Measurements from ENCODE around the gene LPCAT2. TPM values are rescaled to one million over a fixed set of nuclear protein-coding genes. Genes with fewer than 3 reads are reported as not detected.

The LPCAT2 gene
- total RNA-seq, 1 experiment from 2014 or later, result 10.7 TPM

GRCh38 chr16:55503726-55504550 lies 4.9 kb upstream of the LPCAT2 start:
- Mint-ChIP-seq H3K9me3 (ENCODE audit: unreplicated experiment) (no peaks in the 10 kb centered on the region), H3K4me1 (ENCODE audit: insufficient read depth, unreplicated experiment) (peaks cover 26% of the 10 kb centered on the region), H3K4me3 (ENCODE audit: unreplicated experiment) (no peak overlapping the region), H3K27me3 (ENCODE audit: insufficient read depth, unreplicated experiment) (no peaks in the 10 kb centered on the region), H3K27ac (ENCODE audit: low read depth, unreplicated experiment) (no peak overlapping the region), H3K36me3 (ENCODE audit: insufficient read depth, unreplicated experiment) (no peaks in the 10 kb centered on the region)
- intact Hi-C loops (cut with micrococcal nuclease), result no loop called here
- no peak for TF ChIP-seq CTCF (IDR thresholded peaks at IDR 0.05; ENCODE audit: unreplicated experiment)
- CTCF ChIA-PET, result interaction anchor here (0.5 to 6.4 kb wide), 10 partner anchors 9 to 198 kb away, joined by 3 to 35 read pairs (median 4); no protein-coding TSS in a partner anchor
- no TSS peak for BruUV-seq (replicated peaks)
- no peak for DNase-seq (ENCODE audit: unreplicated experiment)
- POLR2A ChIA-PET, result interaction anchor here (1.0 to 2.1 kb wide), 3 partner anchors 8 to 32 kb away, joined by 3 to 9 read pairs (median 4); no protein-coding TSS in a partner anchor

GRCh38 chr16:55505333-55506015 lies 3.4 kb upstream of the LPCAT2 start:
- BruUV-seq (replicated peaks), result no TSS peak

GRCh38 chr16:55506083-55506482 lies 2.8 kb upstream of the LPCAT2 start:
- POLR2A ChIA-PET, result interaction anchor here (0.7 kb wide), 1 partner anchor 11 kb away, joined by 3 read pairs; no protein-coding TSS in a partner anchor
- no peak for TF ChIP-seq CTCF (IDR thresholded peaks at IDR 0.05; ENCODE audit: unreplicated experiment)
- no peaks in the 10 kb centered on the region for H3K36me3 Mint-ChIP-seq (ENCODE audit: insufficient read depth, unreplicated experiment)
- no peak overlapping the region for H3K27ac Mint-ChIP-seq (ENCODE audit: low read depth, unreplicated experiment)
- no peak overlapping the region for H3K4me3 Mint-ChIP-seq (ENCODE audit: unreplicated experiment)
- H3K4me1 Mint-ChIP-seq (ENCODE audit: insufficient read depth, unreplicated experiment), result peaks cover 22% of the 10 kb centered on the region
- intact Hi-C loops (cut with micrococcal nuclease), result no loop called here
- CTCF ChIA-PET, result interaction anchor here (0.6 to 1.5 kb wide), 3 partner anchors 27 to 198 kb away, joined by 3 to 12 read pairs (median 5); no protein-coding TSS in a partner anchor
- no peak for DNase-seq (ENCODE audit: unreplicated experiment)
- H3K9me3 Mint-ChIP-seq (ENCODE audit: unreplicated experiment), result no peaks in the 10 kb centered on the region
- BruUV-seq (replicated peaks), result no TSS peak
- H3K27me3 Mint-ChIP-seq (ENCODE audit: insufficient read depth, unreplicated experiment), result no peaks in the 10 kb centered on the region

More at GRCh38 chr16:55505333-55506015, 3.4 kb upstream of the LPCAT2 start:
- no peak overlapping the region for H3K4me3 Mint-ChIP-seq (ENCODE audit: unreplicated experiment)
- CTCF ChIA-PET, result interaction anchor here (0.6 to 6.4 kb wide), 4 partner anchors 40 to 851 kb away, joined by 3 to 35 read pairs (median 6); no protein-coding TSS in a partner anchor
- TF ChIP-seq CTCF (IDR thresholded peaks at IDR 0.05; ENCODE audit: unreplicated experiment), result no peak
- no peaks in the 10 kb centered on the region for H3K27me3 Mint-ChIP-seq (ENCODE audit: insufficient read depth, unreplicated experiment)
- no peak overlapping the region for H3K27ac Mint-ChIP-seq (ENCODE audit: low read depth, unreplicated experiment)
- peaks cover 24% of the 10 kb centered on the region for H3K4me1 Mint-ChIP-seq (ENCODE audit: insufficient read depth, unreplicated experiment)
- intact Hi-C loops (cut with micrococcal nuclease), result no loop called here
- DNase-seq (ENCODE audit: unreplicated experiment), result no peak
- POLR2A ChIA-PET, result no interaction called here
- H3K9me3 Mint-ChIP-seq (ENCODE audit: unreplicated experiment), result no peaks in the 10 kb centered on the region
- H3K36me3 Mint-ChIP-seq (ENCODE audit: insufficient read depth, unreplicated experiment), result no peaks in the 10 kb centered on the region

GRCh38 chr16:55506708-55507107 lies 2.2 kb upstream of the LPCAT2 start:
- H3K4me1 Mint-ChIP-seq (ENCODE audit: insufficient read depth, unreplicated experiment), result peaks cover 16% of the 10 kb centered on the region
- BruUV-seq (replicated peaks), result no TSS peak
- TF ChIP-seq CTCF (IDR thresholded peaks at IDR 0.05; ENCODE audit: unreplicated experiment), result no peak
- intact Hi-C loops (cut with micrococcal nuclease), result no loop called here
- no peaks in the 10 kb centered on the region for H3K36me3 Mint-ChIP-seq (ENCODE audit: insufficient read depth, unreplicated experiment)
- DNase-seq (ENCODE audit: unreplicated experiment), result no peak
- ChIA-PET CTCF (interaction anchor here (0.6 to 1.5 kb wide), 4 partner anchors 26 to 197 kb away, joined by 3 to 12 read pairs (median 4); no protein-coding TSS in a partner anchor), POLR2A (interaction anchor here (0.7 kb wide), 1 partner anchor 11 kb away, joined by 3 read pairs; no protein-coding TSS in a partner anchor)
- H3K27ac Mint-ChIP-seq (ENCODE audit: low read depth, unreplicated experiment), result no peak overlapping the region
- H3K4me3 Mint-ChIP-seq (ENCODE audit: unreplicated experiment), result no peak overlapping the region
- no peaks in the 10 kb centered on the region for H3K27me3 Mint-ChIP-seq (ENCODE audit: insufficient read depth, unreplicated experiment)
- no peaks in the 10 kb centered on the region for H3K9me3 Mint-ChIP-seq (ENCODE audit: unreplicated experiment)
